ENCODE measurements around the gene SULT4A1.

Gene SULT4A1

DNA sequence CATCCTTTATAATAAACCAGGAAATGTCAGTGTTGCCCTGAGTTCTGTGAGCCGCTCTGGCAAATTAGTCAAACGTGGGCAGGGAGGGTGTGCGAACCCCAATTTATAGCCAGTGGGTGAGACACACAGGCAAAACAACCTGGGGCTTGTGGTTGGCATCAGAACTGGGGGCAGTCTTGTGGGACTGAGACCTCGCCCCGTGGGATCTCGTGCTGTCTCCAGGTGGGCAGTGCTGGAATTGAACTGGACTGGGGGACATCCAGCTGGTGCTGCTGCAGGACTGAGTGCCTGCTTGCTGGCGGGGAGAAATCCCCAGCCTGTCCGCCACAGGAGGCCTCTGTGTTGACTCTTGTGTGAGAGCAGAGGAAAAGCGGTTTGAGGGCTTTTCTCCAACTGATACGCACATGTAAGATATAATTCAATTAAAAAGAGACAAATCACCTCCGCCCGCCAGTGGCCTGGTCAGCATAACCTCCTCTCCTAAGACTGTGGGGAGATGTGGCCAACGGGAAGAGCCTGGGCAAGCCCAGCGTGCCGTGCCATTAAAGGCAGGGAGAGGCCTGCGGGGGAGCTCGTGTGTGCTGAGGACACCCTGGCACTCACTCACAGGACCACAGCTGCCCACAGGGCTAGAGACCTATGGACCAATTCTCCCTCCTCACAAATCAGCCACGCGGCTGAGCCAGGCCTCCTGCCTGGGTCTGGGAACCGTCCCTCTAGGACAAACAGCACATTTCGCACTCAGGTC, 18.4 kb downstream of the SULT4A1 start:
- TF ChIP-seq, protein P1, sequence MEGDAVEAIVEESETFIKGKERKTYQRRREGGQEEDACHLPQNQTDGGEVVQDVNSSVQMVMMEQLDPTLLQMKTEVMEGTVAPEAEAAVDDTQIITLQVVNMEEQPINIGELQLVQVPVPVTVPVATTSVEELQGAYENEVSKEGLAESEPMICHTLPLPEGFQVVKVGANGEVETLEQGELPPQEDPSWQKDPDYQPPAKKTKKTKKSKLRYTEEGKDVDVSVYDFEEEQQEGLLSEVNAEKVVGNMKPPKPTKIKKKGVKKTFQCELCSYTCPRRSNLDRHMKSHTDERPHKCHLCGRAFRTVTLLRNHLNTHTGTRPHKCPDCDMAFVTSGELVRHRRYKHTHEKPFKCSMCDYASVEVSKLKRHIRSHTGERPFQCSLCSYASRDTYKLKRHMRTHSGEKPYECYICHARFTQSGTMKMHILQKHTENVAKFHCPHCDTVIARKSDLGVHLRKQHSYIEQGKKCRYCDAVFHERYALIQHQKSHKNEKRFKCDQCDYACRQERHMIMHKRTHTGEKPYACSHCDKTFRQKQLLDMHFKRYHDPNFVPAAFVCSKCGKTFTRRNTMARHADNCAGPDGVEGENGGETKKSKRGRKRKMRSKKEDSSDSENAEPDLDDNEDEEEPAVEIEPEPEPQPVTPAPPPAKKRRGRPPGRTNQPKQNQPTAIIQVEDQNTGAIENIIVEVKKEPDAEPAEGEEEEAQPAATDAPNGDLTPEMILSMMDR (IDR thresholded peaks at IDR 0.05; ENCODE audit: low read depth, low read length): no peak
- H3K4me3 ChIP-seq (ENCODE audit: low read depth, low read length): no peak overlapping the region

GRCh38 chr22:43841742-43842141, 20.6 kb downstream of the SULT4A1 start:
- no peak overlapping the region for H3K4me3 ChIP-seq (ENCODE audit: low read depth, low read length)
- TF ChIP-seq, protein P1 (IDR thresholded peaks at IDR 0.05; ENCODE audit: low read depth, low read length): no peak

DNA sequence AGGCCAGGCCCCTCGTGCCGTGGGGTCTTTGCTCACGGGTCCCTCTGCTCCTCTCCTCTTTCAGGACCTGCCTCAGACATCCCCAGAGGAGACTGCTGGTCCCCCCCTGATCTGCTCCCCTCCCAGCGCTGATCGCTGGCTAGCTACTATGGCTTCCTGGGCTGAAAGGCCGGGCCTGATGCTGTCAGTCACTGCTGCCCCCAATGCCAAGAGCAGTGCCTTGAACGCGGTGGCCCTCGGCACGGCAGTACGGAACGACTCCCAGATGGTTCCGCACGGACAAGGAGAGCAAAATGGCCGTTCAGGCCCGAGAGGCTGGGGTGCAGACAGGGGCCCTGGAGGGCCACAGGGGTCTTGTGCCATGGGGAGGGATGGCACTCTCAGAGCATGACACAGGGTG, 21.5 kb downstream of the SULT4A1 start:
- TF ChIP-seq, protein P1 (IDR thresholded peaks at IDR 0.05; ENCODE audit: low read depth, low read length): no peak
- H3K4me3 ChIP-seq (ENCODE audit: low read depth, low read length): no peak overlapping the region

GRCh38 chr22:43840431-43840830, 21.9 kb downstream of the SULT4A1 start:
- H3K4me3 ChIP-seq (ENCODE audit: low read depth, low read length): no peak overlapping the region
- TF ChIP-seq, protein P1 (IDR thresholded peaks at IDR 0.05; ENCODE audit: low read depth, low read length): no peak

DNA sequence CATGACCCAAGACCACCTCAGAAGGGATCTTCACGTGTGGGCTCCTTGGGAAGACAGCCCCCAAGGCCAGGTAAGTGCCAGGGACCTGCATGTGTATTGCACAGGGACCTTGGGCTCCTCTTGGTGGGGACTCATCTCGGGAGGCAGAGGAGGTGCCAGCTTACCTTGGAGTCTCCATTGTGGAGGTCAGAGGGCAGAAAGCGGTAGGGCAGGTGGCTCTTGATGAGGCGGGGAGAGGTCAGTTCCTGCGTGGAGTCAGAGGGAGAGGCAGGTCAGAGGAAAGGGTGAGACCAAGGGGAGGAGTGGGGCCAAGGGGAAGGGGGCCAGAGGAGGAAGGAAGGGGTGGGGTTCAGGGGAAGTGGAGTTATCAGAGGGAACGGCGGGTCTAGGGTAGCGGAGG, 22.5 kb downstream of the SULT4A1 start:
- no peak overlapping the region for H3K4me3 ChIP-seq (ENCODE audit: low read depth, low read length)
- TF ChIP-seq, protein P1 (IDR thresholded peaks at IDR 0.05; ENCODE audit: low read depth, low read length): no peak

- TF ChIP-seq, protein P1 (IDR thresholded peaks at IDR 0.05; ENCODE audit: low read depth, low read length): no peak
- no peak overlapping the region for H3K4me3 ChIP-seq (ENCODE audit: low read depth, low read length)
Observed at GRCh38 chr22:43838571-43839307, 23.6 kb downstream of the SULT4A1 start.

- TF ChIP-seq, protein P1 (IDR thresholded peaks at IDR 0.05; ENCODE audit: low read depth, low read length): no peak
- H3K4me3 ChIP-seq (ENCODE audit: low read depth, low read length): no peak overlapping the region
Observed at GRCh38 chr22:43838161-43838560, 24.2 kb downstream of the SULT4A1 start.
